ES-I3 (cell line): ENCODE measurements around the gene TTC31.

ENCODE experiments used
- H3K36me3 ChIP-seq: 2 replicates; pipeline ENCODE4 v1.6.1; 2013; ENCODE audit warnings: mild to moderate bottlenecking, low read length, control low read depth, moderate library complexity; ENCODE audit not compliant: insufficient read depth
- H3K4me1 ChIP-seq: 2 replicates; pipeline ENCODE4 v1.6.1; 2013; ENCODE audit warnings: mild to moderate bottlenecking, control low read depth, low read length; ENCODE audit not compliant: insufficient read depth
- H3K9ac ChIP-seq: 2 replicates; pipeline ENCODE4 v1.6.1; 2013; ENCODE audit warnings: low read depth, mild to moderate bottlenecking, low read length, moderate library complexity
- H3K9me3 ChIP-seq: 2 replicates; pipeline ENCODE4 v1.6.1; 2013; ENCODE audit warnings: mild to moderate bottlenecking, low read length, moderate library complexity; ENCODE audit not compliant: control insufficient read depth, insufficient read depth

The TTC31 gene

GRCh38 chr2:74502720-74503505, 20.0 kb downstream of the TTC31 start:
- Histone ChIP-seq H3K4me1 (peaks cover 4% of the 10 kb centered on the region; the same call in 1 of the 2 replicates), H3K9me3 (no peaks in the 10 kb centered on the region), H3K36me3 (0 out of 2 replicates have a peak, but pooled peaks cover 5% of the 10 kb centered on the region), H3K9ac (peak overlapping the region; percentile 73)

- Histone ChIP-seq H3K9me3 (no peaks in the 10 kb centered on the region), H3K36me3 (0 out of 2 replicates have a peak, but pooled peaks cover 5% of the 10 kb centered on the region), H3K4me1 (peaks cover 4% of the 10 kb centered on the region), H3K9ac (peak overlapping the region; percentile 73)
Observed at GRCh38 chr2:74503506-74504475, 20.9 kb downstream of the TTC31 start.

- Histone ChIP-seq H3K36me3 (0 out of 2 replicates have a peak, but pooled peaks cover 5% of the 10 kb centered on the region), H3K9me3 (no peaks in the 10 kb centered on the region), H3K4me1 (peaks cover 4% of the 10 kb centered on the region), H3K9ac (no peak overlapping the region)
Observed at GRCh38 chr2:74504591-74504990, 21.7 kb downstream of the TTC31 start.

GRCh38 chr2:74505448-74506246, 22.8 kb downstream of the TTC31 start:
- Histone ChIP-seq H3K4me1 (peaks cover 4% of the 10 kb centered on the region), H3K36me3 (0 out of 2 replicates have a peak, but pooled peaks cover 5% of the 10 kb centered on the region), H3K9ac (no peak overlapping the region), H3K9me3 (no peaks in the 10 kb centered on the region)

GRCh38 chr2:74507145-74507925, 24.5 kb downstream of the TTC31 start, which contains the start of gene PCGF1:
PCGF1 (minus strand) TSS chr2:74507695; CDS start chr2:74507668, 27 bp downstream.
- no peaks in the 10 kb centered on the region for H3K9me3 ChIP-seq
- no peaks in the 10 kb centered on the region; the same call in 1 of the 2 replicates for H3K4me1 ChIP-seq
- H3K36me3 ChIP-seq, result 0 out of 2 replicates have a peak, but pooled peaks cover 5% of the 10 kb centered on the region

GRCh38 chr2:74507926-74508520, 25.1 kb downstream of the TTC31 start:
- Histone ChIP-seq H3K9ac (peak overlapping the region; percentile 83), H3K36me3 (0 out of 2 replicates have a peak, but pooled peaks cover 5% of the 10 kb centered on the region), H3K9me3 (no peaks in the 10 kb centered on the region), H3K4me1 (no peaks in the 10 kb centered on the region; the same call in 1 of the 2 replicates)

More at GRCh38 chr2:74507145-74507925, 24.5 kb downstream of the TTC31 start, which contains the start of gene PCGF1:
- peak within 1 kb of the TSS; percentile 83 for H3K9ac ChIP-seq

GRCh38 chr2:74510272-74510671, 27.4 kb downstream of the TTC31 start:
- Histone ChIP-seq H3K4me1 (no peaks in the 10 kb centered on the region; the same call in none of the 2 replicates), H3K9ac (no peak overlapping the region), H3K9me3 (no peaks in the 10 kb centered on the region), H3K36me3 (0 out of 2 replicates have a peak, but pooled peaks cover 5% of the 10 kb centered on the region)

- H3K9me3 ChIP-seq, result no peaks in the 10 kb centered on the region
- H3K9ac ChIP-seq, result no peak overlapping the region
- no peaks in the 10 kb centered on the region; the same call in none of the 2 replicates for H3K4me1 ChIP-seq
- no peaks in the 10 kb centered on the region for H3K36me3 ChIP-seq
Observed at GRCh38 chr2:74511104-74511989, 28.5 kb downstream of the TTC31 start.

GRCh38 chr2:74512744-74513604, 30.1 kb downstream of the TTC31 start:
- Histone ChIP-seq H3K4me1 (no peaks in the 10 kb centered on the region; the same call in none of the 2 replicates), H3K36me3 (no peaks in the 10 kb centered on the region), H3K9me3 (peaks cover 6% of the 10 kb centered on the region; the same call in 1 of the 2 replicates), H3K9ac (peak overlapping the region; percentile 37; the same call in 1 of the 2 replicates)

GRCh38 chr2:74513605-74514367, 30.9 kb downstream of the TTC31 start:
- H3K9me3 ChIP-seq, result peaks cover 6% of the 10 kb centered on the region; the same call in 1 of the 2 replicates
- H3K36me3 ChIP-seq, result no peaks in the 10 kb centered on the region
- no peaks in the 10 kb centered on the region; the same call in none of the 2 replicates for H3K4me1 ChIP-seq
- peak overlapping the region; percentile 37; the same call in 1 of the 2 replicates for H3K9ac ChIP-seq
